HepG2 (cell line): ENCODE data around the gene RNF126. TPM values are rescaled to one million over a fixed set of nuclear protein-coding genes. Genes with fewer than 3 reads are reported as not detected.

Experiments
- ATF4 ChIP-seq, 2 experiments: fragments of 450-650 bp in 1 of 2; sonication (generic) in 1 of 2; formaldehyde crosslinking; IDR thresholded peaks; 2 replicates each; pipeline versions ENCODE4 v1.5.0 to v1.8.0; 2020 to 2022; ENCODE audit warnings: mild to moderate bottlenecking in 1 of 2, missing genetic modification reagents in 1 of 2
- CBFB ChIP-seq: sonication (generic); formaldehyde crosslinking; IDR thresholded peaks from 2 replicates; pipeline ENCODE4 v1.4.0; 2020; ENCODE audit warnings: missing genetic modification reagents
- EHMT2 ChIP-seq: fragments of 200-600 bp; sonication (generic); IDR thresholded peaks from 2 replicates; pipeline ENCODE4 v1.7.0; 2017; ENCODE audit warnings: antibody characterized with exemption, low read depth, low read length, borderline replicate concordance
- ELF3 ChIP-seq: IDR thresholded peaks from 2 replicates; pipeline ENCODE4 v1.6.1; 2016; ENCODE audit warnings: missing genetic modification reagents, missing compliant biosample characterization
- FOXM1 ChIP-seq: sonication (generic); formaldehyde crosslinking; IDR thresholded peaks from 2 replicates; pipeline ENCODE4 v1.5.0; 2020; ENCODE audit warnings: missing genetic modification reagents
- FOXO1 ChIP-seq: sonication (generic); formaldehyde crosslinking; IDR thresholded peaks from 2 replicates; pipeline ENCODE4 v1.4.0; 2020; ENCODE audit warnings: missing genetic modification reagents
- GMEB2 ChIP-seq: IDR thresholded peaks from 2 replicates; pipeline ENCODE4 v1.6.1; 2016; ENCODE audit warnings: missing biosample characterization, missing genetic modification reagents, low read depth
- GPBP1L1 ChIP-seq: sonication (generic); formaldehyde crosslinking; IDR thresholded peaks from 2 replicates; pipeline ENCODE4 v1.5.0; 2020; ENCODE audit warnings: mild to moderate bottlenecking, missing genetic modification reagents
- HNF4G ChIP-seq, 2 experiments: sonication (generic) in 1 of 2; formaldehyde crosslinking in 1 of 2; IDR thresholded peaks; 2 replicates each; pipeline versions ENCODE4 v1.4.0 to v1.6.1; 2011 to 2020; ENCODE audit warnings: borderline replicate concordance in 2 of 2, low read depth in 2 of 2, mild to moderate bottlenecking in 2 of 2, low read length in 1 of 2, missing genetic modification reagents in 1 of 2, moderate library complexity in 1 of 2
- HNRNPL ChIP-seq: fragments of 200-400 bp; formaldehyde crosslinking; IDR thresholded peaks from 2 replicates; pipeline ENCODE4 v1.6.1; 2017; ENCODE audit warnings: mild to moderate bottlenecking, low read depth, low read length
- ISL2 ChIP-seq: sonication (generic); formaldehyde crosslinking; IDR thresholded peaks from 2 replicates; pipeline ENCODE4 v1.5.0; 2020; ENCODE audit warnings: missing genetic modification reagents
- MBD4 ChIP-seq: IDR thresholded peaks from 2 replicates; pipeline ENCODE4 v1.6.1; 2012; ENCODE audit warnings: low read length, inconsistent platforms, borderline replicate concordance
- MTA1 ChIP-seq: sonication (generic); formaldehyde crosslinking; IDR thresholded peaks from 2 replicates; pipeline ENCODE4 v1.4.0; 2020; ENCODE audit warnings: missing genetic modification reagents, mild to moderate bottlenecking, borderline replicate concordance
- MTF2 ChIP-seq: sonication (generic); formaldehyde crosslinking; IDR thresholded peaks from 2 replicates; pipeline ENCODE4 v1.5.0; 2020; ENCODE audit warnings: missing genetic modification reagents, borderline replicate concordance
- MXD3 ChIP-seq: IDR thresholded peaks from 2 replicates; pipeline ENCODE4 v1.6.1; 2016; ENCODE audit warnings: mild to moderate bottlenecking, missing biosample characterization, missing genetic modification reagents
- SATB2 ChIP-seq: sonication (generic); formaldehyde crosslinking; IDR thresholded peaks from 2 replicates; pipeline ENCODE4 v1.5.0; 2020; ENCODE audit warnings: missing genetic modification reagents
- SP5 ChIP-seq: IDR thresholded peaks from 2 replicates; pipeline ENCODE4 v1.6.1; 2016; ENCODE audit warnings: low read depth, borderline replicate concordance
- ZKSCAN8 ChIP-seq: IDR thresholded peaks from 2 replicates; pipeline ENCODE4 v1.6.1; 2016; ENCODE audit warnings: borderline replicate concordance, missing genetic modification reagents, missing compliant biosample characterization
- ZNF281 ChIP-seq: sonication (generic); formaldehyde crosslinking; IDR thresholded peaks from 2 replicates; pipeline ENCODE4 v1.4.0; 2020; ENCODE audit warnings: missing genetic modification reagents, borderline replicate concordance
- ZNF292 ChIP-seq: sonication (generic); formaldehyde crosslinking; IDR thresholded peaks from 2 replicates; pipeline ENCODE4 v1.8.1; 2022; ENCODE audit warnings: mild to moderate bottlenecking, low read depth, missing genetic modification reagents, borderline replicate concordance
- ZNF546 ChIP-seq: sonication (generic); formaldehyde crosslinking; conservative IDR thresholded peaks from 2 replicates; pipeline ENCODE4 v1.8.1; 2023; ENCODE audit warnings: mild to moderate bottlenecking, missing genetic modification reagents
- ZNF883 ChIP-seq: sonication (generic); formaldehyde crosslinking; IDR thresholded peaks from 2 replicates; pipeline ENCODE4 v1.5.1; 2020; ENCODE audit warnings: mild to moderate bottlenecking, missing genetic modification reagents; ENCODE audit errors: not compliant biosample characterization
- polyA plus RNA-seq, 8 experiments: library from polyadenylated mRNA; depleted of rRNA in 3 of 8; stranded (reverse) in 7 of 8; unstranded in 1 of 8; fragments of >200 nt; fragmentation: Illumina TruSeq in 4 of 8; extraction: Trizol in 4 of 8; gene quantifications; 2 replicates each; pipeline versions ENCODE4 v1.2.1 to v1.2.3, GENCODE V29; 2011 to 2016; ENCODE audit warnings: low read depth in 4 of 8, missing spikeins in 1 of 8, mixed read lengths in 1 of 8; ENCODE audit not compliant: insufficient read depth in 1 of 8
- total RNA-seq, 5 experiments: library from RNA; depleted of rRNA; stranded (reverse); fragments of >200 nt; fragmentation: Illumina TruSeq; extraction: Trizol; gene quantifications; 2 replicates each; pipeline ENCODE4 v1.2.3, GENCODE V29; 2016; ENCODE audit warnings: low read depth in 1 of 5

The RNF126 gene
- total and polyA plus RNA-seq, 2 of the 13 experiments (the other 11 are each of a cell fraction or from before 2014, with no cell fraction given): 23.2 to 34.0 TPM

- TF ChIP-seq ZNF281 (CRISPR knock-in tag) (peak; percentile 15; the same call in 1 of the 2 replicates), ZNF546 (CRISPR knock-in tag) (0 out of 2 replicates have a peak, but pooled peaks have one; percentile 8), FOXM1 (CRISPR knock-in tag) (no peak), MTA1 (no peak), MTF2 (CRISPR knock-in tag) (no peak), ELF3 (CRISPR knock-in tag) (peak; percentile 65; the same call in 1 of the 2 replicates), MBD4 (no peak), HNRNPL (no peak), SATB2 (0 out of 2 replicates have a peak, but pooled peaks have one; percentile 11), ISL2 (CRISPR knock-in tag) (no peak), CBFB (no peak), ATF4 (CRISPR knock-in tag; IDR thresholded peaks at IDR 0.05) (no peak), EHMT2 (no peak), ZKSCAN8 (no peak), ZNF292 (no peak), FOXO1 (CRISPR knock-in tag) (no peak), SP5 (CRISPR knock-in tag) (no peak), GPBP1L1 (CRISPR knock-in tag) (no peak), ZNF883 (no peak), GMEB2 (no peak), MXD3 (CRISPR knock-in tag) (no peak; the same call in 1 of the 2 replicates), HNF4G (IDR thresholded peaks at IDR 0.05; ENCODE audit: borderline replicate concordance, low read depth, low read length) (no peak), HNF4G (CRISPR knock-in tag; IDR thresholded peaks at IDR 0.05; ENCODE audit: borderline replicate concordance, low read depth) (no peak)
Measured at GRCh38 chr19:662207-662961, 630 bp downstream of the RNF126 start (continued).
